Measurements from ENCODE around the gene IGSF23.
"Not testable (repeated sequence)": the region's sequence is repeated elsewhere in the genome, so short reads cannot be mapped to it uniquely, and the experiment has no call there.

The IGSF23 gene

DNA sequence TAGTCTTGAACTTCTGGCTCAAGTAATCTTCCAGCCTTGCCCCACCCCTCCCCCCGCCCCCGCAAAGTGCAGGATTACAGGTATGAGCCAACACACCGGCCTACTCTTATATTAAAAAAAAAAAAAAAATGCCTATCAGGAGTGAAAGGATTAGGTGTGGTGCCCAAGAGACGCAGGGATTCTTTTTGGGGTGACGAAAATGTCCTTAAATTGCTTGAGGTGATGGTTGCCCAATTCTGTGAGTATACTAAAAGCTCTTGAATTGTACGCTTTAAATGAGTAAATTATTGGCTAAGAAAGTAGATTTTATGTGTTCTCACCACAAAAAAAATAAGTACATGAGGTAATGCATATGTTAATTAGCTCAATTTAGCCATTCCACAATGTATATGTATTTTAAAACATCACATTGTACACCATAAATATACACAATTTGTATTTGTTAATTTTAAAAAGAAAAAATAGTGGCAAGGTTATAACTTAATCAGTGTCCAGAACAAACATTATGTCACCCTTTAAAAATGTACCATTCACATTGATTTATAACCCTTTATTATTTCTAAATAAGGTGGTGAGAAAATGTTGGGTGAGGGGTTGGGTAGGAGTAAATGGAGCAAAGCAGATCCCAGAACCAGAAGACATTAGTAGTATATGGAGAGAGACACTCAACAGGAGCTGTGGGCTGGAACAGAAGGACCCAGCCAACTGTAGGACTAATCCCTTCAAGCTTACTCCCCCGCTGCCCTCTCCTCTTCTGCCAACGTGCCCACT lies 3.9 kb downstream of the IGSF23 start:
- no peak for DNase-seq

DNA sequence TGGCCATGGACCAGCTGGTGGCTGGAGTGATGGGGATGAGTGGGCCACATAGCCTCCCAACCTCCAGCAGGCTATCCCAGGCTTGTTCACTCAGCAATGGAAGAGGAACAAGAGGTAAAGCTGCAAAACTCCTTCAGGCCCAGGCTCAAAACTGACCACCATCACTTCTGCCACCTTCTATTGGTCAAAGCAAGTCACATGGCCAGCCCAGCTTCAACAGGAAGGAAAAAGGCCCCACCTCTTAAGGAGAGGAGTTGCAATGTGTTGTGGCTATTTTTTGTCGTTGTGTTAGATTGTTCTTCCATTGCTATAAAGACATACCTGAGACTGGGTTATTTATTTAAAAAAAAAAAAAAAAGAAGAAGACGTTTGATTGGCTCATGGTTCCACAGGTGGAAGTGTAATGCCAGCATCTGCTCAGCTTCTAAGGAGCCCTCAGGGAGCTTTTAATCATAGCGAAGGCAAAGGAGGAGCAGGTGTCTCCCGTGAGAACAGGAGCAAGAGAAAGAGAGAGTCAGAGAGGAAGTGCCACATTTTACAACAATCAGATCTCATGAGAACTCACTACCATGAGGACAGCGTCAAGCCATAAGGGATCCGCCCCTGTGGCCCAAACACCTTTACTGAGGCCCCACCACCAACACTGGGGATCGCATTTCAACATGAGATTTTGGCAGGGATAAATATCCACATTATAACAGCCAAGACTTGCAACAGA lies 5.4 kb downstream of the IGSF23 start:
- no peak for DNase-seq

DNA sequence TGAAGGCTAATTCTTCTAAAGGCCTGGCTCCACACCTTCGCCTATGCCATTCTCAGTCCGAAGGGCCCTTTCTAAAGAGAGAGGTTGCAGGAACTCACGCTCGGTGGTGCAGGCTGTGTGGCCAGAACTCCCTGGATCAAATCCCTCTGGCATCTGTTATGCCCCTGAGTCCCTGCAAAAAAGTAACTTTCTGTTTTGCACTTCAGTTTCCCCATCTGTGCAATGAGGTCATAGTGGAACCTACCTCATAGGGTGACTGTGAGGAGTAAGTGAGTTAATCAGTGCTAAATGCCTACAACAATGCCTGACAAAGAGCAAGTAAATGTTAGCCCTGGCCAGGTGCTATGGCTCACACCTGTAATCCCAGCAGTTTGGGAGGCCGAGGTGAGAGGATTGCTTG lies 7.3 kb downstream of the IGSF23 start:
- DNase-seq: no peak

DNA sequence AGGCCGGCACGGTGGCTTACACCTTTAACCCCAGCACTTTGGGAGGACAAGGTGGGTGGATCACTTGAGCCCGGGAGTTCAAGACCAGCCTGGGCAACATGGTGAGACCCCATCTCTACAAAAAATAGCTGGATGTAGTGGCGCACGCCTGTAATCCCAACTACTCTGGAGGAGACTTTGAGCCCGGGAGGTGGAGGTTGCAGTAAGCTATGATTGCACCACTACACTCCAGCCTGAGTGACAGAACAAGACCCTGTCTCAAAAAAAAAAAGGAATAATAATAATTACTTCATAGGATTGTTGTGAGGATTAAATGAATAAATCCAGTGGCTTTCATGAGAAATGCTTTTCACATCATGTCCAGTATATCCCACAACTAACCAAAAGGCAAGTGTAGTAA lies 8.0 kb downstream of the IGSF23 start:
- no peak for DNase-seq

DNA sequence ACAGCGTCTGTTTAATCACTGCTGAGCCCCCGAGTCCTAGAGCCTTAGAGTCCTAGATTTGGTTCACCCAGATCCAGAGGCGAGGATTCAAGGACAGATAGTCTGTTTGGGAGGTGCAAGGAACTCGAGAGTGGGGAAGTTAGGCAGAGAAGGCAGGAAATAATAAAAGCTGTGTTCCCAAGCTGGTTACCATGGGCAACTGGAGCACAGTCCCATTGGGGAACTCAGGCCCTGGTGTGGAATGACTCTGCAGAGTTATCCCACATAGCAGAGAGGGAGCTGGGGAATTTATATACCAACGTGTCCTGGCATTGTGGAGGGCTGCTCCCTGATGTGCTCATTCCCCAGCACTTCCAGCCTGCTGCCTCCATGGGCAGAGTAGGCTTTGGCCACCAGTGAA lies 9.7 kb downstream of the IGSF23 start:
- DNase-seq: no peak

DNA sequence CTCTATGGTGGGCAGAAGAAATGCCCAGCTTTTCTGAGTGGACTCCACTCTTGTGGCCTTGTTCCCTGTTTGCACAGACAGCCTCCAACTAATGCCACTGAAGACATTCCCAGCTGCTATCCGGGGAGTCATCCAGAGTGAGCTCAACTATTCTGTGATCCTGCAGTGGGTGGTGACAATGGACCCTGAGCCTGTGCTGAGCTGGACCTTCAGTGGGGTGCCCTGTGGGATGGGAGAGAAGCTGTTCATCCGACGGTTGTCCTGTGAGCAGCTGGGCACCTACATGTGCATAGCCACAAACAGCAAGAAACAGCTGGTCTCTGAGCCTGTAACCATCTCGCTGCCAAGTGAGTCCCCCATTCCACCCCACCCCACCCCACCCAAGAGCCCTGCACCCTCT lies 10.3 kb downstream of the IGSF23 start:
- DNase-seq: no peak

DNA sequence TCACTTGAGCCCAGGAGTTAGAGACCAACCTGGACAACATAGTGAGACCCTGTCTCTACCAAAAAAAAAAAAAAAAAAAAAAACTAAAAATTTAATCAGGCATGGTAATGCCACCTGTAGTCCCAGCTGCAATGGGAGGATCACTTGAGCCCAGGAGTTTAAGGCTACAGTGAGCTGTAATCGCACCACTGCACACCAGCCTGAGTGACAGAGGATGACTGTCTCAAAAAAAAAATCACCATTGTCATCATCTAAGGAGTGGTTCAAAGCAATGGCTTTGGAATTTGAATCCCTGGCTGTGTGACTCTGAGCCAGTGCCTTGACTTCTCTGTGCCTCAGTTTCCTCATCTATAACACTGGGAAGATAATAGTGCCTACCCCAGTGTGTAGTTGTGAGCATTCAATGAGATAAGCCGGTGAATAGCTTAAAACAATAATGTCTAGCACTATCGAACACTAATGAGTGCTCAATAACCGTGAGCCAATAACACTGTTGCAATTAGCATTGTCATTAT lies 11.5 kb downstream of the IGSF23 start:
- no peak for DNase-seq

DNA sequence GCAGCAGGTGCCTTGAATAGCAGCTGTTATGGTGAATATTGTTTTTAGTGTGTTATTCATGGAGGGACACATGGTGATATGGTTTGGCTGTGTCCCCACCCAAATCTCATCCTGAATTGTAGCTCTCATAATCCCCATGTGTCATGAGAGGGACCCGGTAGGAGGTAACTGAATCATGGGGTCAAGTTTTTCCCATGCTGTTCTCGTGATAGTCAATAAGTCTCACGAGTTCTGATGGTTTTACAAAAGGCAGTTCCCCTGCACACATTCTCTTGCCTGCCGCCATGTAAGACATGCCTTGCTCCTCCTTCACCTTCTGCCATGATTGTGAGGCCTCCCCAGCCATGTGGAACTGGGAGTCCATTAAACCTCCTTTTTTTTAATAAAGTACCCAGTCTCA lies 12.3 kb downstream of the IGSF23 start:
- not testable (repeated sequence) for DNase-seq

DNA sequence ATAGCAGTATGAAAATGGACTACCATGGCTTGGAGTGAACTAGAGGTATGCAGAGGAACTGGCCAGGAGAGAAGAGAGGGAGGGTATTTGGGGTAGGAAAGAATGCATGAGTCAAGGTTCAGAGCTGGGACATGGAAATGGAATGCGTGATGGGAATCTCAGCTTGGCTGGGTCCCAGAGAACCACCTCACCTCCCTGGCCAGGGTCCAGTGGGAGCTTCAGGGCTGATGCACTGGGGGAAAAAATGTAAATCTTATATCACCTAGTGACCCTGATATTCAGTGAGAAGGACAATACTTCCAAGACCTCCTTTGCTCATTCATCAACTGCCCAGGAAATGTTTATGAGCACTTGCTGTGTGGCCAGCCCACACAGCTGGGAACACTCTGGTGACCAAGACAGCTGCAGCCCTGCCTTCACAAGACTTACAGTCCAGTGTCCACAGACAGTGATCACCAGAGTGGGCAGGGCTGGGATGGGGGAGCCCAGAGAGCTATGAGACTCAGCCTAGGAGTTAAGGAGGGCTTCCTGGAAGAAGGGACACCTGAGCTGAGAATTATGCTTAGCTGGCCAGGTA lies 12.8 kb downstream of the IGSF23 start:
- no peak for DNase-seq

DNA sequence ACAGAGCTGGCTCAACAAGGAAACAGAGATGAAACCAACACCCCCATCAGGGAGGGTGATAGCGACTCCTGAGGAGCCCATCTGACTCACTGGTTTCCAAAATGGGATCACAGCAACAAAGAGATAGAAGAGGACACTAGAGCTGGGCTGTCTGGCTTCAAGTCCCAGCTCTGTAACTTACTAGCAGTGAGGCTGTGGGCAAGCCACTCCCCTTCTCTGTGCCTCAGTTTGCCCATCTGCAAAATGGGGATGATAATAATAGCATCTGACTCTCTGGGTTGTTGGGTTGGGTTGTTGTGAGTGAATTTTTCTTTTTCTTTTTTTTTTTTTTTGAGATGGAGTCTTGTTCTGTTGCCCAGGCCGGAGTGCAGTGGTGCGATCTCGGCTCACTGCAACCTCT lies 14.3 kb downstream of the IGSF23 start:
- no peak for DNase-seq

DNA sequence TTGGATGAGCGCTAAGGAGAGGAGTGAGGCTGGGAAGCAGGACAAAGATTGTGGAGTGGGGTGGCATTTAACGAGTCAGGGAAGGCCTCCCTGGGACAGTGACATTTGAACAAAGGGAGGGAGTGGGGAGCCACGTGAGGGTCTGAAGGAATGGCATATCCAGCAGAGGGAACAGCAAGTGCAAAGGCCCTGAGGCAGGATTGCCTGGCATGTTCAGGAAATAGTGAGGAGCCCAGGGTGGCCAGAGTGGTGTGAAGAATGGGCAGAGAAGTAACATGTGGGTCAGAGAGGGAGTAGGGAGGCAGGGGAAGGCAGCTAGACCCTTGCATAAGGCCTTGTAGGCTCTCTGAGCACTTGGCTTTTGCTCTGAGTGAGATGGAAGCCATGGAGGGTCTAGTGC lies 15.4 kb downstream of the IGSF23 start:
- DNase-seq: no peak

DNA sequence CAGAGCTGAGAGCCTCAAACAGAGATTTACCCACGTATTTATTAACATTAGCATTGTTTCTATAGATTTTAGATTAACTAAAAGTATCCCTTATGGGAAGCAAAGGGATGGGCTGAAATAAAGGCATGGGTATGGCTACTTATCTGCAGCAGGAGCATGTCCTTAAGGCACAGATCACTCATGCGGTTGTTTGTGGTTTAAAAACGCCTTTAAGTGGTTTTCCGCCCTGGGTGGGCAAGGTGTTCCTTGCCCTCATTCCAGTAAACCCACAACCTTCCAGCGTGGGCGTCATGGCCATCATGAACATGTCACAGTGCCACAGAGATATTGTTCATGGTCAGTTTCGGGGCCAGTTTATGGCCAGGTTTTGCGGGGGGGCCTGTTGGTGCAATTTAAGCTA lies 18.2 kb downstream of the IGSF23 start:
- not testable (repeated sequence) for DNase-seq

DNA sequence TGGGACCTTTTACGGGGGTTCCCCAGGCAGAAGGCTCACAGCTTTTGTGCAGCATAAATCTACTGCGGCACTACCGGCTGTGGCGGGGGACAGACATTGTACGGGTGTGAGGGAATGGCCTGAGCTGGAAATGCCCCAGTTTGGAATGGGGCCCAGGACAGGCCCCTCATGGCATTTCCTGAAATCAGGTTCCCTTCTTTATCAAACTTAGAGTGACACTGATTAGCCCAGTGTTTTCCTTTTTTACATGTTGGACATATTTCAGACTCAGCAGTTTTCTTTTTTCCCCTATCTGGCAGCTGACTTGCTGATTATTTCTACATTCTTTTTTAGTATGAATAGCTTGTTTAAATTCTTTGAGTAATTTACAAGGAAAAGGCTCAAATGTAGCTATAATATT lies 20.7 kb downstream of the IGSF23 start:
- DNase-seq: not testable (repeated sequence)

DNA sequence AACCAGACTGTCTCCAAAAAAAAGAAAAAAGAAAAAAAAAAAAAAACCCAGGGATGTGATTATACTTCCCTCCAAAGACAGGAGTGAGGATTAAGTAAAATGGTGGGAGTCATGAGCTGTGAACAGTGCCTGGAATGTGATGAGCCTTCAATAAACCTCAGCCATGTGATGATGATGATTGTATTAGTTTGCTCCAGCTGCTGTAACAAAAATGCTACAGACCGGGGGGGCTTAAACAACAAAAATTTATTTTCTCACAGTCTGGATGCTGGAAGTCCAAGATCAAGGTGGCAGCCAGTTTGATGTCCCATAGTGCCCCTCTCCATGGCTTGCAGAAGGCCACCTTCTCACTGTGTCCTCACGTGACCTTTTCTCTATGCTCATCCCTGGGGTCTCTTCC lies 21.4 kb downstream of the IGSF23 start:
- no peak for DNase-seq

DNA sequence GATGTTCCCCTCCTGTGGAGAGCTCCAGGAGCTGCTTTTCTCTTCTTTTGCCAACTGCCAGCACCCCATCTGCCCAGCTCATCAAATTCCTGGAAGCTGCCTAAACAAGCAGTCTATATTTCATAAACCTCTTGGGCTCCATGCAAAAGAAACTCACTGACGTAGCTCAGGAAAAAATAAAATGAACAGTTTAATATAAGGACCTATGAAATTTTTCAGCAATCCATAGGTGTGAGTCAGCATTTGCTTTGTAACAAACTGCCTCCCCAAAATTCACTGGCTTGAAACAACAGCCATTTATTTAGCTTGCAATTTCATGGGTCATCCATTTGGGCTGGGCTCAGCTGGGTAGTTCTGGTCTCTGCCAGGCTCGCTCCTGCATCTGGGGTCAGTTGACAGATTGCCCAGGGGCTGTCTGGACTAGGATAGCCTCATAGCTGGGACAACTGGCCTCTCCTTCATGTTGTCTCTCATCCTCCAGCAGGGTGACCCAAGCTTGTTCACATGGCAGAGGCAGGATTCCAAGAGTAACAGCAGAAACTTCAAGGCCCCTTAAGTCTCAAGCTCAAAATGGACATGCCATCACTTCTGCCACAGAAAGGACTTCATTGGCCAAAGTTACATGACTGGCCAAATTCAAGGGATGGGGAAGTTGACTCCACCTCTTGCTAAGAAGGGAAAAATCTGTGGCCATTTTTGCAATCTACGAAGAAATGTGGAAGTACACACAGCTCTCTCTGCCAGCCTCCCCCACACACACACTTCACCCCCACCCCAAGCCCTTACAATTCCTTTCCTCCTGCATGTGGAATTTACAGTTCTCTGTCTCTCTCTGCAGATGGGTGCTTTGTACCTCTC lies 22.4 kb downstream of the IGSF23 start:
- no peak for DNase-seq

DNA sequence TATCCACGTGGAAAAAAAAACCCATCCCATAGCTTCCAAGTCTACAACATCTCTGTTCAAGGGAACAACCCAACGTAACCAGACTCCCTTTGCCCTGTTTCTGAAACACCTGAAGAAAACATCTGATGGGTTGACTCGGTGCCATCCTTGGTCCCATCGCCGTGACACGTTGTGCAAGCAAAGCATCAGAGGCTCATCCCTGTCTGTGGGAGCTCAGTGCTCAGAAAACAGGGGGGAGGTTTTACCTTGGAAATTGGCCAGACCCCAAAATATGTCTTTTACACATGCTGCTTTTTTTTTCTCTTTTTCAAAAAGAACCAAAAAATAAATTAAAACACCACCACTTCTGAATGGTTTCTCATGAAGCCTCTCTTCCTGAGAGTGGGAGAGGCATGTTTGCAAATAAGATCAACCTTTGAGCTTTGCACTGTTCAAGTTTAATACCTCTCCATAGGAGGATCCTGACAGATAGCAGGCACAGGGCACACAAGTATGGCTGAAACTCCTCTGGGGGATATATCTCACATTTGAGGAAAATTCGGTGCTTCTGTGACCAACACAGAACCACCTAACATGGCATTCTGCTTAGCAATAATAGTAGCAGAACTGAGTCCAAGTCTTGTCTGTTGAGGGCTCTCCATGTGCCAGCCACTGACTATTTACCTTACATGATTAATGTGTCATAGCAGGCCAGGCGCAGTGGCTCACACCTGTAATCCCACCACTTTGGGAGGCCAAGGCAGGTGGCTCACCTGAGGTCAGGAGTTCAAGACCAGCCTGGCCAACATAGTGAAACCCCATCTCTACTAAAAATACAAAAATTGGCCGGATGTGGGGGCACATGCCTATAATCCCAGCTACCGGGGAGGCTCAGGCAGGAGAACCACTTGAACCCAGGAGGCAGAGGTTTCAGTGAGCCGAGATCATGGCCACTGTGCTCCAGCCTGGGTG lies 23.4 kb downstream of the IGSF23 start:
- no peak for DNase-seq

DNA sequence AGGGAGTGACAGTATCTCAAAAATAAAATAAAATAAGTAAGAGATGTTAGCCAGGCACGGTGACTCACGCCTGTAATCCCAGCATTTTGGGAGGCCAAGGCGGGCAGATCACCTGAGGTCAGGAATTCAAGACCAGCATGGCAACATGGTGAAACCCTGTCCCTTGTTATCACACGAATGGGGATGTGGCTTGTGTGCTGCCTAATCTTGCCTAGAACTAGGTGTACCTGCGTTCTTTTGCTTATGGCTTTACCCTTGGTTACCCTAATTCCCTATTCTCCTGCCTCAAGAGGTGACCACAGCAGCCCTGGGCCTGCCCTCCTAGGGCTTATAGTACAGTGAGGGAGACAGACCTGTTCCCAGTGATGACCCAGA lies 24.0 kb downstream of the IGSF23 start:
- DNase-seq: no peak

DNA sequence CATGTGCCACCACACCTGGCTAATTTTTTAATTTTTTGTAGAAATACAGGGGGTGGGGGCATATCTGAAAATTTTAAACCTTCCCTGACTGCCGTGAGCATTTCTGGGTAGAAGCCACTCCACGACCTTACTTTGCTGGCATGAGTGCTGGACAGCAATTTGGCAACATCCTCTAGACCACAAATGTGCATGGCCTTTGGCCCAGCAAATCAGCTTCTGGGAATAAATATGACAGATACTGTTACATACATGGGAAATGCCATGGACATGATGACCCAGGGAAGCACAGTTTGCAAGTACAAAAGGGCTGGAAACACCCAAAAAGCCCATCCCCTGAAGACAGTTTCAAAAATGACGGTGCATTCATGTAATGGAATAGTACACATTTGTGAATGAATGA lies 27.2 kb downstream of the IGSF23 start:
- DNase-seq: no peak

DNA sequence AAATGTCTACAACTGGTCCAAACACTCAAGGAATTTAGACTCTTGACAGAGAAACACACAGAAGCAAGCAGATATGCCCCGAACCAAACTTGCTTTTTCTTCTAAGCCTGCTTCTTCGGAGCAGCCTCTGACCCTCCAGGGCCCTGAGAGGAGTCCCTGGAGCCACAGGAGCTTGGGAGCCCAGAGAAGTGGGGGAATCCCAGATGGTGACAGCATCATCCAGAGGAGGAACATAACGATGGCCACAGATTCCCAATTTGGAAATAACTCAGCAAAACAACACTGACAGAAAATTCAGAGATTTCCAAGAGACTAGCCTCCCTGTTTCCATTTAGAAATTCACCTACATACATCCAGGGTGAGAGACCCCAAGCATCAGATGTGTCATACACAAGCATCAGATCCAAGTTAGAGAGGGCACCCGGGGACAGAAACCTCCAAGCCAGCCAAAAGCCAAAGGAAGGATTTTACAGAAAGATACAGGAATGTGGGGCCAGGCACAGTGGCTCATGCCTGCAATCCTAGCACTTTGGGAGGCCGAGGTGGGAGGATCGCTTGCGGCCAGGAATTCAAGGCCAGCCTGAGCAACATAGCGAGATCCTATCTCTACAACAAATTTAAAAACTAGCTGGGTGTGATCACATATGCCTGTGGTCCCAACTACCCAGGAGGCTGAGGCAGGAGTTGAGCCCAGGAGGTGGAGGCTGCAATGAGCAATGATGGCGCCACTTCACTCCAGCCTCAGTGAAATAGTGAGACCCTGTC lies 28.3 kb downstream of the IGSF23 start:
- no peak for DNase-seq

DNA sequence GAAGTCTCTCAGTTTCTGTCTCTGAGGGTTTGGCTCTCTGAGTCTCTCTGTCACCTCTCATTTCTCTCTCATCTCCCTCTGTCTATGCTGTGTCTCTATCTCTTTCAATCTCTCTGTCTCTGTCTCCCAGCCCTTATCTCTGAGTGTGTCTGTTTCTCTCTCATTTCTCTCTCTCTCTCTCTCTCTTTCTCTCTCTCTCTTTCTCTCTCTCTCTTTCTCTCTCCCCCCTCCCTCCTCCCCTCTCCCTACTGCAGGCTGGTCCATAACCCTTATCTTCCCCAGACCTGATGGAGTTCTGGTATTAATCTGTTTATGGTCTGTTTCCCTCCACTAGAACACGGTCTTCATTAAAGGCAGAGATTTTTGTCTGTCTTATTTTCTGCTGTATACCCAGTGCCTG lies 29.0 kb downstream of the IGSF23 start:
- DNase-seq: no peak
